Measurements from ENCODE around the gene MAN2A2. TPM values are rescaled to one million over a fixed set of nuclear protein-coding genes. Genes with fewer than 3 reads are reported as not detected.

MAN2A2 gene
- total RNA-seq, 3 donors from 2014 or later: 38.2 to 58.0 (median 56.9) TPM

GRCh38 chr15:90938261-90938660 lies 35.2 kb downstream of the MAN2A2 start:
- no peak overlapping the region for H3K4me3 ChIP-seq
- no peak for DNase-seq (ENCODE audit: low spot score in 2 of 2)
- TF ChIP-seq CTCF (IDR thresholded peaks at IDR 0.05): no peak
- TF ChIP-seq POLR2A (IDR thresholded peaks at IDR 0.05): no peak
- TF ChIP-seq POLR2AphosphoS5 (IDR thresholded peaks at IDR 0.05): no peak
- intact Hi-C loops (cut with DNase I; ENCODE audit: low total_unique reads): no loop called here
- H3K4me1 ChIP-seq: peaks cover 0 to 4% of the 10 kb centered on the region in 2 donors
- no peak overlapping the region for H3K27ac ChIP-seq
- H3K27me3 ChIP-seq: no peaks in the 10 kb centered on the region
- no peaks in the 10 kb centered on the region for H3K9me3 ChIP-seq
- H3K36me3 ChIP-seq: peaks cover 17% of the 10 kb centered on the region

- Histone ChIP-seq H3K36me3 (peaks cover 17% of the 10 kb centered on the region), H3K4me3 (no peak overlapping the region), H3K27me3 (no peaks in the 10 kb centered on the region), H3K9me3 (no peaks in the 10 kb centered on the region), H3K4me1 (peaks cover 0 to 4% of the 10 kb centered on the region in 2 donors), H3K27ac (no peak overlapping the region)
- TF ChIP-seq CTCF (IDR thresholded peaks at IDR 0.05): no peak
- TF ChIP-seq POLR2A (IDR thresholded peaks at IDR 0.05): no peak
- no peak for TF ChIP-seq POLR2AphosphoS5 (IDR thresholded peaks at IDR 0.05)
- intact Hi-C loops (cut with DNase I; ENCODE audit: low total_unique reads): no loop called here
- no peak for DNase-seq (ENCODE audit: low spot score in 2 of 2)
Measured at GRCh38 chr15:90939756-90940155, 36.7 kb downstream of the MAN2A2 start.

- intact Hi-C loops (cut with DNase I; ENCODE audit: low total_unique reads): no loop called here
- TF ChIP-seq CTCF (IDR thresholded peaks at IDR 0.05) (no peak), POLR2AphosphoS5 (IDR thresholded peaks at IDR 0.05) (no peak), POLR2A (IDR thresholded peaks at IDR 0.05) (no peak)
- H3K9me3 ChIP-seq: no peaks in the 10 kb centered on the region
- no peaks in the 10 kb centered on the region for H3K27me3 ChIP-seq
- H3K4me3 ChIP-seq: no peak overlapping the region
- H3K36me3 ChIP-seq: peaks cover 17% of the 10 kb centered on the region
- no peak for DNase-seq (ENCODE audit: low spot score in 2 of 2)
- H3K4me1 ChIP-seq: peaks cover 0 to 3% of the 10 kb centered on the region in 2 donors
- no peak overlapping the region for H3K27ac ChIP-seq
Measured at GRCh38 chr15:90941038-90941437, 37.9 kb downstream of the MAN2A2 start.

GRCh38 chr15:90942354-90943120 lies 39.4 kb downstream of the MAN2A2 start:
- H3K4me3 ChIP-seq: no peak overlapping the region
- H3K4me1 ChIP-seq: no peaks in the 10 kb centered on the region
- no peaks in the 10 kb centered on the region for H3K9me3 ChIP-seq
- no peaks in the 10 kb centered on the region for H3K27me3 ChIP-seq
- intact Hi-C loops (cut with DNase I; ENCODE audit: low total_unique reads): no loop called here
- no peak overlapping the region for H3K27ac ChIP-seq
- TF ChIP-seq POLR2A (IDR thresholded peaks at IDR 0.05) (no peak), POLR2AphosphoS5 (IDR thresholded peaks at IDR 0.05) (no peak), CTCF (IDR thresholded peaks at IDR 0.05) (no peak)
- DNase-seq (ENCODE audit: low spot score in 2 of 2): no peak
- H3K36me3 ChIP-seq: peaks cover 22% of the 10 kb centered on the region

- H3K27ac ChIP-seq: no peak overlapping the region
- intact Hi-C loops (cut with DNase I; ENCODE audit: low total_unique reads): no loop called here
- DNase-seq (ENCODE audit: low spot score in 2 of 2): no peak
- TF ChIP-seq POLR2AphosphoS5 (IDR thresholded peaks at IDR 0.05): no peak
- TF ChIP-seq POLR2A (IDR thresholded peaks at IDR 0.05): no peak
- no peak for TF ChIP-seq CTCF (IDR thresholded peaks at IDR 0.05)
- H3K27me3 ChIP-seq: no peaks in the 10 kb centered on the region
- no peak overlapping the region for H3K4me3 ChIP-seq
- peaks cover 19% of the 10 kb centered on the region for H3K36me3 ChIP-seq
- no peaks in the 10 kb centered on the region for H3K4me1 ChIP-seq
- H3K9me3 ChIP-seq: no peaks in the 10 kb centered on the region
Measured at GRCh38 chr15:90945091-90945490, 42.0 kb downstream of the MAN2A2 start.
